IgD-negative memory B cell (primary cell): Measurements from ENCODE around the gene FASTK. TPM values are rescaled to one million over a fixed set of nuclear protein-coding genes. Genes with fewer than 3 reads are reported as not detected.
A peak's percentile ranks its signal among the peaks of the same experiment; 100 is the strongest.

Source experiments
- H3K27ac Mint-ChIP-seq, 3 donors: one replicate each; pipeline ENCODE4 v1.8.0; 2020 to 2022; ENCODE audit warnings: mild to moderate bottlenecking in 3 of 3, mixed read lengths in 3 of 3, moderate library complexity in 1 of 3
- H3K27me3 Mint-ChIP-seq: one replicate; pipeline ENCODE4 v1.8.0; 2021; ENCODE audit warnings: mixed read lengths
- H3K36me3 Mint-ChIP-seq: one replicate; pipeline ENCODE4 v1.8.0; 2020; ENCODE audit warnings: mild to moderate bottlenecking, mixed read lengths
- H3K4me1 Mint-ChIP-seq, 3 donors: one replicate each; pipeline ENCODE4 v1.8.0; 2020 to 2022; ENCODE audit warnings: mixed read lengths in 3 of 3, mild to moderate bottlenecking in 1 of 3
- H3K4me3 Mint-ChIP-seq, 4 donors: one replicate each; pipeline ENCODE4 v1.8.0; 2020 to 2022; ENCODE audit warnings: mild to moderate bottlenecking in 4 of 4, mixed read lengths in 4 of 4, moderate library complexity in 3 of 4
- H3K9me3 Mint-ChIP-seq, 3 donors: one replicate each; pipeline ENCODE4 v1.8.0; 2020 to 2021; ENCODE audit warnings: mixed read lengths in 3 of 3, mild to moderate bottlenecking in 1 of 3
- polyA plus RNA-seq: library from polyadenylated mRNA; unstranded; fragments of 300-500 nt; fragmentation: Illumina TruSeq; gene quantifications from one replicate; pipeline ENCODE4 v1.2.3, GENCODE V29; 2021

The FASTK gene
- polyA plus RNA-seq, 1 donor from 2014 or later = 55.4 TPM

DNA sequence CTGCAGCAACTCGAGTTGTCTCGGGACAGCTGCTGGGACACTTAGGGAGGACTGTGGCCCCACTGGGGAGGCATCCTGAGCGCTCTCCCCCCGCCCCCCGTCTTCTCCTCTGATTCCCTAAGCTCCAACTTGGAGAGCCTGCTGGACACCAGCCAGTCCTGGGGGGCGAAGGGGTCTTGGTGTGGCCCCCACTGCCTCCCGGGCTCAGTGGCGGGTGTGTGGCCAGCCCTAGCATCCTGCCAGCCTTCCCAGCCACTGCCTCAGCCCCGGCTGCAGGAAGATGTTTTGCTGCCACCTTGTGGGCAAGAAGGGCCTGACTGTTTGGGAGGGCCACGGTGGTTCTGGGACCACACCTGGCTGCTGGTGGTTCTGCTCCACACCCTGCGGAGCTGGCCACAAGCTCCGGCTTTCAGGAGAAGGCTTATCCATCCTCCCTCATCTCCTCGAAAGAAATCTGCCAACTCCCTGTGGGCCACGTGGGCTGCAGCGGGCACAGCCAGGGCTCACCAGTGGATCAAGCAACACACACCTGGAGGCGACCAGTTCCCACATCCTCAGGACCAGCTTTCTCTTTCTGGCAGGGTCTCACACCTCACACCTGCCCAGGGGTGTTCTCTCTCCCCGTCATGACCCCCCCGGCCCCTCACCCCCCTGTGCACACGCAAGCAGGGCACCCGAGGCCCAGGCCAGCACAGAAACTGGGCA, 30.5 kb upstream of the FASTK start:
- peak overlapping the region in 1 of 3 donors; percentile 64 for H3K27ac Mint-ChIP-seq
- peaks cover 0 to 2% (median 0%) of the 10 kb centered on the region in 3 donors for H3K4me1 Mint-ChIP-seq

DNA sequence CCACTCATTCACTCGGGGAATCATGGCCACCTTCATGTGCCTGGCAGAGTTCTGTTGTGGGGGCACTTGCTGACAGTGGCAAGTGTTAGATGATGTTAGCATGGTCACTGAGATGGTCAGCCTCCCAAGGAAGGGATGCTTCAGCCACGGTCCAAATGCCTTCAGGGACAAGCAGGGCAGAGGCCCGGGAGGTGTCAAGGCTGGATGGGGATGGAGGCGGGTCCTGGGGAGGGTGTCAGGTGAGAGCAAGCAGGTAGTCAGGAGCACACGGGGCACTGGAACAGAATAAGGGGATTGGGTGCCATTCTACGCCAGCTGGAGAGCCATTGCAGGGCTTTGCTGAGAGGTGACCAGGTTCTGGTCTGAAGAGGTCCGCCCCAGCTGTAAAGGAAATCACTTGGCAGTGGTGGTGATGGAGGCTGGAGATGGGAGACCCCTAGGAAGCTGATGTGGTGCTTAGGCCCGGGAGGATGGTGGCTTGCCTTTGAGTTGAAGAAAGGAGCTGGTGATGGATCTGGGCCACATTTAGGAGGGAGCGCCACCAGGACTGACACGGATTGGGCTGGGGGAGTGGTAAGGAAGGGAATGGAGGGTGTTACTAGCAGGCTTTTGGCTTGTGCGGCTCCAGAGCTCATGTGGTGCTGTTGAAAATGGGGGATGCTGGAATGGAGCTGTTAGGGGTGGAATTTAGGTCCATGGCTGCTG, 29.8 kb upstream of the FASTK start:
- H3K36me3 Mint-ChIP-seq = peaks cover 2% of the 10 kb centered on the region
- peaks cover 0 to 2% (median 0%) of the 10 kb centered on the region in 3 donors for H3K4me1 Mint-ChIP-seq
- no peak overlapping the region for H3K4me3 Mint-ChIP-seq
- H3K27ac Mint-ChIP-seq = peak overlapping the region in 1 of 3 donors; percentile 64
- H3K27me3 Mint-ChIP-seq = peaks cover 11% of the 10 kb centered on the region
- H3K9me3 Mint-ChIP-seq = no peaks in the 10 kb centered on the region

More for the DNA sequence above, 30.5 kb upstream of the FASTK start:
- Mint-ChIP-seq H3K27me3 (peaks cover 15% of the 10 kb centered on the region), H3K36me3 (no peaks in the 10 kb centered on the region), H3K4me3 (peak overlapping the region in 1 of 4 donors; percentile 61), H3K9me3 (no peaks in the 10 kb centered on the region)

DNA sequence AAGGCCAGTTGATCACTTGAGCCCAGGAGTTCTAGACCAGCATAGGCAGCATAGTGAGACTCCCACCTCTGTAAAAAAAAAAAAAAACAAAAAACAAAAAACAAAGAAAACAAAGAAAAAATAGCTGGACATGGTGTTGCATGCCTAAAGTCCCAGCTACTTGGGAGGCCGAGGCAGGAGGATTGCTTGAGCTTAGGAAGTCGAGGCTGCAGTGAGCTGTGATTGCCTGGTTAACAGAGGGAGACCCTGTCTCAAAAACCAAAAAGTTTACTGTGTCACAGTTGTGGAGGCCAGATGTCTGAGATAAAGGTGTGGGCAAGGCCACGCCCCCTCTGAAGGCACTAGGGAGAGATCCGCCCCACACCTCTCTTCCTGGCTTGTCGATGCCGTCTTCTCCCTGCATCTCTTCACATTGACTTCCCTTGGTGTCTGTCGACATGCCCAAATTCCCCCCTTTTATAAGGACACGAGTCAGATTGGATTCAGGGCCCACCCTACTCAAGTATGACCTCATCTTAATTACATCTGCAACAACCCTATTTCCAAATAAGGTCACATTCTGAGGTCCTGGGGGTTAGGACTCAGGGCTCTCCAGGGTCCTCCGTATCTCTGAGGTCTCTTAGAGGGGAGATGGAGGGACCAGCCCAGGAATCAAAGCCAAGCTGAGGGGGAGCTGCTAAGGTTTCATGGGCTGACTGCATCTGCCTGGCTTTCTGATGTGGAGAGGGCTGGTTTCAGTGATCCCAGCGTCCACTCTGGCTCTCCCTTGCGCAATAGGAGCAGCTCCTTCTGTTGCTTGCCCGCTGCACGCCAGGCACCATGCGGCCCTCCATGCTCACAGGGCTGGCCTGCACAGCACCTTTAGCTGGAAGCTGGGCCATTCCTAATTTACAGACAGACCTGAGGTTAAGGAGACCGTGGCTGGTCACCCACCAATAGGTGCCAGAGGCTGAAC, 28.8 kb upstream of the FASTK start:
- Mint-ChIP-seq H3K4me3 (no peak overlapping the region), H3K27ac (peak overlapping the region in 1 of 3 donors; percentile 47), H3K9me3 (no peaks in the 10 kb centered on the region), H3K4me1 (peaks cover 0 to 2% (median 0%) of the 10 kb centered on the region in 3 donors), H3K36me3 (peaks cover 2% of the 10 kb centered on the region), H3K27me3 (peaks cover 11% of the 10 kb centered on the region)

DNA sequence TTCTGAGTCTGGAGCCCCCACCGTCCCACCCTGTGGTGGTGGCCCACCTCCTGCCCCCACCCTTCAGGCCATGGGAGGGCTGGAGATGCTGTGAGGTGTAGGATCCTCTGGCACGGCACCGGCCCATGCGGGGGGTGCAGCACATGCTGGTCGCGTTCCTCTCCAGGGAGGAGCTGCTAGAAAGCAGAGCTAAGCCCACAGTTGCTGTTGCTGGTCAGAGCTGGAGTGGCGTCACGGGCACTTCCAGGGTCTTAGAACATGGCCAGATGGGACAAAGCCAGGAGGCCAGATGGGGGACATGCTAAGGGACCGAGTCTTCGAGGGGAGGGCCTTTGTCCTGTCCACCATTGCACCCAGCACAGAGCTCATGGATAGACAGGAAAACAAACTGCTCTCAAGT, 27.3 kb upstream of the FASTK start:
- H3K4me3 Mint-ChIP-seq = no peak overlapping the region
- no peaks in the 10 kb centered on the region for H3K9me3 Mint-ChIP-seq
- peaks cover 2% of the 10 kb centered on the region for H3K36me3 Mint-ChIP-seq
- H3K27me3 Mint-ChIP-seq = peaks cover 2% of the 10 kb centered on the region
- H3K27ac Mint-ChIP-seq = no peak overlapping the region
- no peaks in the 10 kb centered on the region for H3K4me1 Mint-ChIP-seq

DNA sequence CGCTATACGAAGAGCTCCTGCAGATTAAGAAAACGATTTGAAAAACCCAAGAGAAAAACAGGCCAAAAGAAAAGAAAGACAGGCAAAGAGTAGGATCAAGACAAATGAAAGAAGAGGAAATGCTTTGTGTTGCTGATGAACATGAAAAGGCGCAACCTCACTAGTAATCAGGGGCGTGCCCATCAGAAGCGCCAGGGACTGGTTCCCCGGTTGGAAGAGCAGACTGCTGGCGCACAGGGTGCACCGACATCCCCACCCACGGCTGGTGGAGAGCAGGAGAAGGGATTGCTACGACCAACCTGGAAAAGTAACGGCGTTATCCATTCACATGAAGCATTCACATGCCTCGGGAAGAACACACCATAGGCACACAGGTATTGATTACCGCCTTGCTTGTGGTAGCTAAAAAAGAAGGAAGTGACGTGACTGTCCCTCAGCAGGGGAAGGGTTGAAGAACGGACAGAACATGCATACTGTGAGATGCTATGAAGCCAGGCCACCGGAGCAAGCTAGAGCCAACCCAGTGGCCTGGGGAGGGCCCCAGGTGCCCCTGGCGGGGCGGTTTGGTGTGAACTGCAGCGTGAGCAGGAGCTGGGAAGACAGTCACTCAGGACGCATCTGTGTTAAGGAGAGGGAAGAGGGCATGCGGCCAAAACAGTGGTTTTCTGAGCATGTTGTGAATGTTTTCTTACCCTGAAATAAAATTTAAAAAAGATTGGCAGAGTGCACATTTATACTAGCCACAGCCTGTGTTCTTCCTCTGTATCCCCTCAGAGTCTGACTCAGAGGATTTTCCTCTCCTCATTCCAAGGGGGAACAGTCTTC, 24.0 kb upstream of the FASTK start:
- Mint-ChIP-seq H3K9me3 (no peaks in the 10 kb centered on the region), H3K27ac (peak overlapping the region in 1 of 3 donors; percentile 85), H3K4me3 (no peak overlapping the region), H3K27me3 (no peaks in the 10 kb centered on the region), H3K36me3 (peaks cover 2% of the 10 kb centered on the region), H3K4me1 (no peaks in the 10 kb centered on the region)

DNA sequence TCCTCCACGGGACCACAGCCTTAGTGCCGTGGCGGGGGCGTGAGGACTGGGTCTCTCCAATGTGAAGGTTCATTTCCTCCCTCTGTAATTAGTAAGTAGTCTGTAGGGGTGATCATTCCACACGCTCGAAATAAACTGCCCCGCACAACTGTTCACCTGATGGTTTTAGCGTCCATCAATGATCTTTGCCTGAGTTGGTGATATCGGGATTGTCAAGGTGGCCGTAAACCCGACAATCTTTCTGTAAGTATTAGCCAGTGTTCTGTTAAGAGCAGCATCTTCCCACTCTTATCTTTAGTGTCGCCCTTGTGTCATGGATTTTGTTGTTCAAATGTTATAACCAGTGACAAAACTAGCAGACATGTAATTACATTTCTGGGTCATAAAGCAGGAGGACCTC, 23.4 kb upstream of the FASTK start:
- Mint-ChIP-seq H3K4me3 (peak overlapping the region in 1 of 4 donors; percentile 15), H3K36me3 (peaks cover 2% of the 10 kb centered on the region), H3K4me1 (no peaks in the 10 kb centered on the region), H3K27ac (no peak overlapping the region), H3K9me3 (no peaks in the 10 kb centered on the region), H3K27me3 (no peaks in the 10 kb centered on the region)

DNA sequence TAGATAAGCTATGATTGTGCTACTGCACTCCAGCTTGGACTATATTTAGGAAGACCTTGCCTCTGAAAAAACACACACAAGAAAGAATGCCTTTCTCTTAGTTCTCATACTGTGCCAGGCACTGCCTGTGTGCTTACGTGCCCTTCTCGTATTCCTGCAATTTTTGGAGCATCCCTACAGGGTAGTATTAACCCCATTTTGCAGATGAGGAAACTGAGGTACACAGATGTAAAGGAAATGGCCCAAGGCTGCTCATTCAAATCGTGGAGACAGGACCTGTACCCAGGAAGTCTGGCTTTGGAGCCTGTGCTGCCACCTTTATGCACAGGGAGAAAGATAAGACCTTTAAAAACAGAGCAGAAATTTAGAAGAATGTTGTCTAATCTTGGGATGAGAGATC, 22.4 kb upstream of the FASTK start:
- peaks cover 2% of the 10 kb centered on the region for H3K36me3 Mint-ChIP-seq
- H3K4me3 Mint-ChIP-seq = no peak overlapping the region
- no peaks in the 10 kb centered on the region for H3K9me3 Mint-ChIP-seq
- H3K27me3 Mint-ChIP-seq = no peaks in the 10 kb centered on the region
- peak overlapping the region in 1 of 3 donors; percentile 4 for H3K27ac Mint-ChIP-seq
- H3K4me1 Mint-ChIP-seq = no peaks in the 10 kb centered on the region

DNA sequence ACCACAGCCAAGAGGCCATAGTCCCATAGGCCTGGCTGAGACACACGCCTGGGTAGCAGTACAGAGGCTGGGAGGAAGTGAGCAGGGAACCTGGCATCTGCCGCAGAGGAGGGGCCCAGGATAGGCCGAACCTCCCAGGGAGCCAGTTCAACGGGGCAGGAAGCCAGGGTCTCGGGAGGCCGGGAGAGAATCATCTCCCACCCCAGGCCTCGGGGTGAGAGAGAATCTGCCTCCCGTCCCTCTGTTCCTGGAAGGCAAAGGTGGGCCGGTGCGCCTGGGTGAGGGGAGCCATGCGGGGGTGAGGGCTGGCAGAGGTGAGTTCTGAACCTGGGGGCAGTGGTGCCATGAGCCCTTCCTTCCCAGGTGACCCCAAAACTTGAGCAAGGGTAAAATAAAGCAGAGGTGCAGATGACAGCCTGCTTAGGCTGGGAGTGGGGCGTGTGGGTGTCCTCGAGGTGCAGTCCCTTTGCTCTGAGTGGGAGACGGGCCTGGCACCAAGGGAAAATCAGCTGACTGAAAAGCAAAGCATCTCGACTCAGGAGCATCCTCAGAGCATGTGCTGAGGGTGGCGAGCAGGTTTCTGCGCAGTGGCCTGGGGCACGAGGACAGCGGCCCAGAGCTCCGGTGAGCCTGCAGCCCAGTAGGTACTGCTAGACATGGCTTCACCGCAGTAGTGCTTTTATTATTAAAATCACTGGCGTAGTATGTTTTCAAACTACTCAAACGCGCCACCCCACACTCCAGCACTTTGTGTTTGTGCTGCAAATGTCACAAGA, 21.2 kb upstream of the FASTK start:
- H3K4me3 Mint-ChIP-seq = no peak overlapping the region
- H3K27me3 Mint-ChIP-seq = no peaks in the 10 kb centered on the region
- H3K9me3 Mint-ChIP-seq = no peaks in the 10 kb centered on the region
- H3K36me3 Mint-ChIP-seq = peaks cover 2% of the 10 kb centered on the region
- H3K4me1 Mint-ChIP-seq = no peaks in the 10 kb centered on the region
- no peak overlapping the region for H3K27ac Mint-ChIP-seq

DNA sequence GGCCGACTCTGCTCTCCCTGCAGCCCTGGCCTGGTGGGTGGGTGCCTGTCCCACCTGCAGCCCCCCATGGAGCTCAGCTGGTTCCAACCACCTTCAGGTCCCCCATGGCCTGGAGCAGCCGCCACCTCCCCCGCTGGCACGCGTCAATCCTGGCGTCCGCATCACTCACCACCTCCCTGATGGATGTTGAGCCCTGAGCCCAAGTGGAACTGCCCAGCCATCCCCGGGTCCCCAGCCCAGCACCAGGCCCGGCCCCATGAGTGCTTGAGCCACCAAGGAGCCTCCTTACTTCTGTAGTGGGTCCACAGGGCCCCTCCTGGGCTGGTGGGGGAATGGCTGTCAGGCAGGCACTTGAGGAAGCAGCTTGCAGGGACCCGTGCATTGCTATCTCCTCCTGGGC, 20.3 kb upstream of the FASTK start:
- Mint-ChIP-seq H3K27me3 (no peaks in the 10 kb centered on the region), H3K9me3 (no peaks in the 10 kb centered on the region), H3K4me3 (no peak overlapping the region), H3K27ac (no peak overlapping the region), H3K36me3 (peaks cover 2% of the 10 kb centered on the region), H3K4me1 (no peaks in the 10 kb centered on the region)

DNA sequence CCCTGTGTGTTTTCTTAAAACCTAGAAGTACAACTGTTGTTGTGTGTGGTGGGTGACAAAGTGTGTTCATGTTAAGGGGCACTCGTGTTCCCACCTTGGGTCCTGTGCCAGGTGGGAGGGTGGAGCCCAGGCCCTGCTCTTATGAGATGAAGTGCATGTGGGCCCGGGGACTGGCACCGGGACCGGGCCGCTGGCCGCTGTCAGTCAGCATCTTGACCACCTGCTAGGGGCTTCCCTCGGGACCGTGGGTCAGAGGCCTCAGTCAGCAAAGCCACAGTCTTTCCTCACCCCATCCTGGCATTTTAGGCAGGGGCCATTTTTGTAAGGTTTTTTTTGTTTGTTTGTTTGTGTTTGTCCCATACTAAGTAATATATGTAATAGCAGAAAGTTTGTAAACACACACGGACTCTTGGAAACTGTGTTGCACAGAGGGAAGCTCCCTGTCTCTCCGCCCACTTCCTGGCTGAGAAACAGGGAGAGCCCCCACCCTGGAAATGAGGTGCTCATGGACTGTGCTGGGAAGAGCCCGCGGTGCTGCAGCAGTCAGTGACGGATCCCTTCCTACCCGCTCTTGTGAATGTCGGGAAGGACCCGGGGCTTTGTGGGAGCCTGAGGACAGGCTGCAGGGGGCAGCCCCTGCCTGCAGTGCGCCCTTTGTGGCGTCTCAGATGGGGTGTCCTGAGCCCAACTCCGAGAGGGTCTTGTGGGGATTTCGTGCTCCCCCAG, 19.0 kb upstream of the FASTK start:
- Mint-ChIP-seq H3K9me3 (no peaks in the 10 kb centered on the region), H3K4me1 (no peaks in the 10 kb centered on the region), H3K27me3 (no peaks in the 10 kb centered on the region), H3K4me3 (peak overlapping the region in 1 of 4 donors; percentile 63), H3K27ac (no peak overlapping the region), H3K36me3 (no peaks in the 10 kb centered on the region)

DNA sequence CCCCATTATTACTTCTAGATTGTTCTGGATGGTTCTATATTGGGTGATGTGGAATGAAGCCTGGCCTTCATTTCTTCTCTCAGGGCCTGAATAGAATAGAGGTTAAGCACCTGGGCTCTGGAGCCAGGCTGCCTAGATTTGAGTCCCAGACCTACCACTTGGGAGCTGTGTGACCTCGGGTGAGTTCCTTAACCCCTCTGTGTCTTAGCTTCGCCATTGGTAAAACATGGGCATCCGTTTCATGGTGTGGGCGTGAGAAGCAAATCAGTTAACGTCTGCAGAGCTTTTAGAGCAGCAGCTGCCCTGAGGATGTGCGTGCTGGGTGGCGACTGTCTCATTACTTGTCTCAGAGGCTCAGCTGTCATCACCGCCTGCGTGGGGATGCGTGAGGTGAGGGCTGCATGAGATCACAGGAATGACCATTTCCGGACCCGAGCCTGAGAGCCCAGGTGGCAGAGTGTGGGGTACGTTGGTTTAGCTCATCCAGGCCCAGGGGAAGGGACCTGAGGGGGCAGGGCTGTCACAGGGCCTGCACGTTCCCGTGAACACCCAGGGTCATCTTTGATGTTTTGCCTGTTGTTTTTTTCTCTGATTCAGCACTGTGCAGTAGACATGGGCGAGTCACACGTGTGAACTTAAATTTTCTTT, 15.3 kb upstream of the FASTK start:
- peaks cover 0 to 3% (median 2%) of the 10 kb centered on the region in 3 donors for H3K4me1 Mint-ChIP-seq
- no peak overlapping the region for H3K4me3 Mint-ChIP-seq
- no peak overlapping the region for H3K27ac Mint-ChIP-seq
- H3K9me3 Mint-ChIP-seq = no peaks in the 10 kb centered on the region
- no peaks in the 10 kb centered on the region for H3K36me3 Mint-ChIP-seq
- no peaks in the 10 kb centered on the region for H3K27me3 Mint-ChIP-seq

DNA sequence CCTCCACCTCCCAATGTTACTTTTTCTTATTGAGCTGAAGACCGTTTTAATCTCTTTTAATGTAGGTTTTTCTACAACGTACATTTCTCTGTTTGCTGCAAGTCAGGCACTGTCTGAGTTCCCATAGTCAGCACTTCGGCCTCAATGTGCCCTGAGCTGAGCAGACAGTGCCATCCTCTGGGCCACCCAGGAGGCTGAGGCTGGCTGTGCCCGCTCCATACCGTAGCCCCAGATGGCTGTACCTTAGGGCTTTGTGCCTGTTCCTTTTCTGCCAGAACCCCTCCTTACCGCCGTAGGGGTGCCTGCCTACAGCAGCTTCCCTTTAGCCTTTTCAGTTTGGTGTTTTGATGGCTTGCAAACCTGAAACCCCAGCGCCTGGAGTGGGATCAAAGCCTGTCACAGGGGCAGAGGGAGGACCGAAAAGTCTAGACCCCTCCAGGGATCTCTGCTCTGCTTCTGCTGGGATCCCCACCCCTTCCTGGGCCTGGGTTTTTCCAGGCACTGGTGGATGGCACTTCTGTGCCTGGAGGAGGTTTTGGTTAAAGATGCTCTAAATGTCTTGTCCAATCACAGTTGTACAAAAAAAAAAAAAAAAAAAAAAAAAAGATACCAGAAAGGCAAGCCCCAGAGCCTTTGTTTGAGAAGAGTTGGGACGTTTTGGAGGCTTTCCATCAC, 14.7 kb upstream of the FASTK start:
- Mint-ChIP-seq H3K27me3 (no peaks in the 10 kb centered on the region), H3K9me3 (no peaks in the 10 kb centered on the region), H3K36me3 (no peaks in the 10 kb centered on the region), H3K4me1 (peaks cover 0 to 3% (median 2%) of the 10 kb centered on the region in 3 donors), H3K4me3 (no peak overlapping the region), H3K27ac (peak overlapping the region in 1 of 3 donors; percentile 85)
